ENCODE results near the gene DMD. TPM values are rescaled to one million over a fixed set of nuclear protein-coding genes. Genes with fewer than 3 reads are reported as not detected.
A peak's percentile ranks its signal among the peaks of the same experiment; 100 is the strongest.

DMD gene
- polyA plus RNA-seq, 3 donors, result 0.23 TPM; not detected in 2

GRCh38 chrX:32448320-32448719 lies 763.0 kb downstream of the DMD start:
- TF ChIP-seq CTCF (IDR thresholded peaks at IDR 0.05), result no peak
- Histone ChIP-seq H3K4me1 (ENCODE audit: control insufficient read depth in 1 of 2, insufficient read depth in 2 of 2, low read length in 2 of 2) (no peaks in the 10 kb centered on the region), H3K36me3 (replicated peaks in 1 of 2; ENCODE audit: control insufficient read depth in 1 of 2, insufficient read depth in 2 of 2, low read length in 2 of 2) (no peaks in the 10 kb centered on the region), H4K20me1 (ENCODE audit: insufficient read depth, low read length) (no peaks in the 10 kb centered on the region), H3K4me2 (replicated peaks; ENCODE audit: extremely low read depth, low read length, poor library complexity, severe bottlenecking) (no peak overlapping the region), H2AFZ (ENCODE audit: insufficient read depth, low read depth, low read length, poor library complexity, severe bottlenecking) (no peak overlapping the region), H3K27ac (ENCODE audit: low read depth in 1 of 2, low read length in 2 of 2) (no peak overlapping the region), H3K9me3 (replicated peaks in 1 of 2; ENCODE audit: control insufficient read depth in 1 of 2, insufficient read depth in 1 of 2, low read length in 2 of 2) (no peaks in the 10 kb centered on the region), H3K9ac (ENCODE audit: insufficient read depth, low read length, poor library complexity, severe bottlenecking) (no peak overlapping the region), H3K79me2 (ENCODE audit: insufficient read depth, low read length) (no peaks in the 10 kb centered on the region), H3K27me3 (ENCODE audit: control insufficient read depth in 2 of 2, insufficient read depth in 2 of 2, low read length in 2 of 2) (no peaks in the 10 kb centered on the region), H3K4me3 (replicated peaks in 1 of 3; ENCODE audit: low read depth in 2 of 3, low read length in 3 of 3) (no peak overlapping the region)
- Mint-ChIP-seq H3K36me3 (no peaks in the 10 kb centered on the region), H3K4me3 (no peak overlapping the region), H3K27me3 (ENCODE audit: low read depth in 3 of 3) (no peaks in the 10 kb centered on the region), H3K9me3 (peaks cover 0 to 2% (median 0%) of the 10 kb centered on the region in 7 donors), H3K27ac (no peak overlapping the region), H3K4me1 (peaks cover 1% of the 10 kb centered on the region)
- intact Hi-C loops (cut with micrococcal nuclease), result no loop called here
- DNase-seq, result peak; percentile 0 to 3 (median 0)
- no CpG with 5 or more reads among the region's 1 CpG for WGBS (ENCODE audit: insufficient coverage)

GRCh38 chrX:32447640-32448039 lies 763.7 kb downstream of the DMD start:
- Mint-ChIP-seq H3K4me1 (peaks cover 1% of the 10 kb centered on the region), H3K27me3 (ENCODE audit: low read depth in 3 of 3) (no peaks in the 10 kb centered on the region), H3K36me3 (no peaks in the 10 kb centered on the region), H3K4me3 (no peak overlapping the region), H3K27ac (no peak overlapping the region), H3K9me3 (peaks cover 0 to 2% (median 0%) of the 10 kb centered on the region in 7 donors)
- H4K20me1 ChIP-seq (ENCODE audit: insufficient read depth, low read length), result no peaks in the 10 kb centered on the region
- no peaks in the 10 kb centered on the region for H3K4me1 ChIP-seq (ENCODE audit: control insufficient read depth in 1 of 2, insufficient read depth in 2 of 2, low read length in 2 of 2)
- no peak overlapping the region for H2AFZ ChIP-seq (ENCODE audit: insufficient read depth, low read depth, low read length, poor library complexity, severe bottlenecking)
- H3K4me3 ChIP-seq (replicated peaks in 1 of 3; ENCODE audit: low read depth in 2 of 3, low read length in 3 of 3), result no peak overlapping the region
- H3K4me2 ChIP-seq (replicated peaks; ENCODE audit: extremely low read depth, low read length, poor library complexity, severe bottlenecking), result no peak overlapping the region
- H3K27ac ChIP-seq (ENCODE audit: low read depth in 1 of 2, low read length in 2 of 2), result no peak overlapping the region
- H3K9me3 ChIP-seq (replicated peaks in 1 of 2; ENCODE audit: control insufficient read depth in 1 of 2, insufficient read depth in 1 of 2, low read length in 2 of 2), result no peaks in the 10 kb centered on the region
- no peak for TF ChIP-seq CTCF (IDR thresholded peaks at IDR 0.05)
- no CpG with 5 or more reads among the region's 1 CpG for WGBS (ENCODE audit: insufficient coverage)
- DNase-seq, result no peak
- H3K79me2 ChIP-seq (ENCODE audit: insufficient read depth, low read length), result no peaks in the 10 kb centered on the region
- no peaks in the 10 kb centered on the region for H3K36me3 ChIP-seq (replicated peaks in 1 of 2; ENCODE audit: control insufficient read depth in 1 of 2, insufficient read depth in 2 of 2, low read length in 2 of 2)
- H3K9ac ChIP-seq (ENCODE audit: insufficient read depth, low read length, poor library complexity, severe bottlenecking), result no peak overlapping the region
- intact Hi-C loops (cut with micrococcal nuclease), result no loop called here
- H3K27me3 ChIP-seq (ENCODE audit: control insufficient read depth in 2 of 2, insufficient read depth in 2 of 2, low read length in 2 of 2), result no peaks in the 10 kb centered on the region

Measured in CD14-positive monocyte (primary cell).